Thoracic aorta (tissue), 2 donors: Measurements from ENCODE around the gene DPYD. TPM values are rescaled to one million over a fixed set of nuclear protein-coding genes. Genes with fewer than 3 reads are reported as not detected.

ENCODE experiments used
- ATAC-seq: fragments of 150-250 bp; one replicate; pipeline ENCODE4 v1.8.0; 2017; ENCODE audit warnings: low read depth; ENCODE audit not compliant: insufficient number of reproducible peaks, low FRiP score
- DNase-seq: peaks from one replicate; pipeline ENCODE4 v3.0.0-alpha.2; 2020; ENCODE audit warnings: low spot score
- H3K27ac ChIP-seq, 2 donors: fragments of 200-600 bp; sonication (generic); 1 replicate in 1 of 2; 2 replicates in 1 of 2; pipeline ENCODE4 v1.5.1; 2016; ENCODE audit warnings: mild to moderate bottlenecking in 2 of 2, moderate library complexity in 2 of 2
- H3K27me3 ChIP-seq: fragments of 200-600 bp; sonication (generic); replicated peaks from 2 replicates; pipeline ENCODE4 v1.6.0; 2016; ENCODE audit warnings: mild to moderate bottlenecking; ENCODE audit not compliant: insufficient read depth
- H3K36me3 ChIP-seq: fragments of 200-600 bp; sonication (generic); one replicate; pipeline ENCODE4 v1.5.1; 2016
- H3K4me1 ChIP-seq, 2 donors: fragments of 200-600 bp; sonication (generic); 1 replicate in 1 of 2; 2 replicates in 1 of 2; pipeline versions ENCODE4 v1.5.1 to v1.6.0; 2016; ENCODE audit warnings: low read depth in 2 of 2, mild to moderate bottlenecking in 1 of 2; ENCODE audit not compliant: control insufficient read depth in 1 of 2
- H3K4me3 ChIP-seq: fragments of 200-600 bp; sonication (generic); 2 replicates; pipeline ENCODE4 v1.5.1; 2016; ENCODE audit warnings: mild to moderate bottlenecking
- H3K9me3 ChIP-seq: fragments of 200-600 bp; sonication (generic); 2 replicates; pipeline ENCODE4 v1.5.1; 2016
- total RNA-seq, 2 donors: library from RNA; depleted of rRNA; stranded (reverse); fragments of >200 nt; gene quantifications; one replicate each; pipeline versions ENCODE4 v1.1.0 to v1.2.3, GENCODE V29; 2016
- TF ChIP-seq, protein P1 (sequence below): fragments of 200-600 bp; sonication (generic); IDR thresholded peaks from one replicate; pipeline ENCODE4 v1.5.1; 2019; ENCODE audit warnings: antibody characterized with exemption

DPYD gene
- total RNA-seq, 2 donors from 2014 or later = 29.1 to 44.2 TPM

DNA sequence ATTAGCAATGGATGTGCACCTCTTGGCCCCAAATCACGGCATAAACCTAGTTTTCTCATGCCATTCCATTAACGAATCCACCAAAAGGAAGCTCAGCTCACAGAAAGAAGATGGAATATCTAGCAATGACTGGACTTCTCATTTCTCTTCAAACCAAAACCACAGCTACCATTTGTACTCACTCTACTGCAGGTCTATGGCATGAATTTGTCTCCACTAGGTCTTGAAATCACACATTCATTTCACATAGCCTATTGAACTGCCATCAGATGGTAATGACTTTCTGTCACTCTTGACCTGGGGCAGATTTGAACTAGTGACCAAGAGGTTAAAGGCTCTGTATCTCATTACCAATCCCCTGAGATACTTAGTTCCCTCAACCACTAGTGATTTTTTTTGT is 382.7 kb downstream of the DPYD start:
- no peak for ATAC-seq
- Histone ChIP-seq H3K4me1 (no peaks in the 10 kb centered on the region), H3K9me3 (no peaks in the 10 kb centered on the region), H3K27me3 (no peaks in the 10 kb centered on the region), H3K36me3 (no peaks in the 10 kb centered on the region), H3K4me3 (no peak overlapping the region), H3K27ac (no peak overlapping the region)
- TF ChIP-seq, protein P1, sequence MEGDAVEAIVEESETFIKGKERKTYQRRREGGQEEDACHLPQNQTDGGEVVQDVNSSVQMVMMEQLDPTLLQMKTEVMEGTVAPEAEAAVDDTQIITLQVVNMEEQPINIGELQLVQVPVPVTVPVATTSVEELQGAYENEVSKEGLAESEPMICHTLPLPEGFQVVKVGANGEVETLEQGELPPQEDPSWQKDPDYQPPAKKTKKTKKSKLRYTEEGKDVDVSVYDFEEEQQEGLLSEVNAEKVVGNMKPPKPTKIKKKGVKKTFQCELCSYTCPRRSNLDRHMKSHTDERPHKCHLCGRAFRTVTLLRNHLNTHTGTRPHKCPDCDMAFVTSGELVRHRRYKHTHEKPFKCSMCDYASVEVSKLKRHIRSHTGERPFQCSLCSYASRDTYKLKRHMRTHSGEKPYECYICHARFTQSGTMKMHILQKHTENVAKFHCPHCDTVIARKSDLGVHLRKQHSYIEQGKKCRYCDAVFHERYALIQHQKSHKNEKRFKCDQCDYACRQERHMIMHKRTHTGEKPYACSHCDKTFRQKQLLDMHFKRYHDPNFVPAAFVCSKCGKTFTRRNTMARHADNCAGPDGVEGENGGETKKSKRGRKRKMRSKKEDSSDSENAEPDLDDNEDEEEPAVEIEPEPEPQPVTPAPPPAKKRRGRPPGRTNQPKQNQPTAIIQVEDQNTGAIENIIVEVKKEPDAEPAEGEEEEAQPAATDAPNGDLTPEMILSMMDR = no peak
- DNase-seq = no peak

DNA sequence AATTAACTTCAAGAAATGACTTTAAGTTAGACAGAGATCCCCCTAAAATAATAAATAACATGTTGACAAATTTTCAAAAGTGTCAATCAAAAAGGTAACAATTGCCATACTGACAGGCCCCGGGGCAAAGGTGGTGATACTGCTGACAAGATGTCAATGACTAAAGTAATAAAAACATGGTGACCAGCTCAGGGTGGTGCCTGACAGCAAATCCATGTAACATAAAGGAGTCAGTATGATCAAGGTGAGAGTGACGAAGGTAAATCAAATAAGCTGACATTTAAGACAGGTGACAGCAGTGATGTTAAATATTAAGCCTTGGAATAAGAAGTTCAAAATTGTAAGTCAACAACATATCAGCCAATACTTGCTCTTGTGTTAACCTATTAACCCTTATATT is 387.5 kb downstream of the DPYD start:
- ATAC-seq = no peak
- TF ChIP-seq, protein P1 = no peak
- Histone ChIP-seq H3K4me3 (no peak overlapping the region), H3K36me3 (no peaks in the 10 kb centered on the region), H3K4me1 (no peaks in the 10 kb centered on the region), H3K9me3 (no peaks in the 10 kb centered on the region), H3K27me3 (no peaks in the 10 kb centered on the region), H3K27ac (no peak overlapping the region)
- DNase-seq = no peak

DNA sequence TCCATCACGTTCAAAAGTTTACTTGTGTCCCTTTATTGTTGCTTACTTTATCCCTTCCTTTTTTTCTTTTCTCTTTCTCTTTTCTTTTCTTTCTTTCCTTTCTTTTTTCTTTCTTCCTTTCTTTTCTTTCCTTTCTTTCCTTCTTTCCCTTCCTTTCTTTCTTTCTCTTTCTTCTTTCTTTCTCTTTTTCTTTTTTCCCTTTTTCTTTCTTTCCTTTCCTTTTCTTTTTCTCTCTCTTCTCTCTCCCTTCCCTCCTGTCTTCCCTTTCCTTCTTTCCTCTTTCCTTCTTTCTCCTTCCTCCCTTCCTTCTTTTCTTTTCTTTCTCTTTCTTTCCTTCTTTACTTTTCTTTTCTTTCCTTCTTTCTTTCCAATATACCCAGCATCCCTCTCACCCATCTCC is 391.2 kb downstream of the DPYD start:
- TF ChIP-seq, protein P1 = no peak
- DNase-seq (no peak), ATAC-seq (no peak)
- Histone ChIP-seq H3K4me3 (no peak overlapping the region), H3K4me1 (no peaks in the 10 kb centered on the region), H3K36me3 (no peaks in the 10 kb centered on the region), H3K27ac (no peak overlapping the region), H3K9me3 (no peaks in the 10 kb centered on the region), H3K27me3 (no peaks in the 10 kb centered on the region)

DNA sequence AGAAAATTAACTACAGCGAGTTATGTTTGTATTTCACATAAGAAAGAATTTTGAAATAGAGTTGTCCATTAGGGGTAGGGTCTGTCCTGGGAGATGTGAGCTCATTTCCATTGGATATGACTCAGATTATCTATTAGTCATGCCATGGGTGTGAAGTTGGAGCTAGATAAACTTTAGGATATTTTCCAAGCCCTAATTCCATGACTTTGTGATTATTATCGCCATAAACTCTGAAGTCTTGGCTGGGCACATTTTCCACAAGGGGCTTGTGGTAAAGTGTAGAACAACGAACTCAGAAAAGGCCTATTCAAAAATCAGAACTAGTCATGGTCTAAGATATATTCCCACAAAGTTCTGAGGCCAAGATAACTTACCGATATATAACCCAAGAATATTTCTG is 396.6 kb downstream of the DPYD start:
- Histone ChIP-seq H3K4me1 (no peaks in the 10 kb centered on the region), H3K27ac (no peak overlapping the region), H3K4me3 (no peak overlapping the region), H3K36me3 (no peaks in the 10 kb centered on the region), H3K27me3 (no peaks in the 10 kb centered on the region), H3K9me3 (peaks cover 6% of the 10 kb centered on the region)
- ATAC-seq (no peak), DNase-seq (no peak)
- TF ChIP-seq, protein P1 = no peak

DNA sequence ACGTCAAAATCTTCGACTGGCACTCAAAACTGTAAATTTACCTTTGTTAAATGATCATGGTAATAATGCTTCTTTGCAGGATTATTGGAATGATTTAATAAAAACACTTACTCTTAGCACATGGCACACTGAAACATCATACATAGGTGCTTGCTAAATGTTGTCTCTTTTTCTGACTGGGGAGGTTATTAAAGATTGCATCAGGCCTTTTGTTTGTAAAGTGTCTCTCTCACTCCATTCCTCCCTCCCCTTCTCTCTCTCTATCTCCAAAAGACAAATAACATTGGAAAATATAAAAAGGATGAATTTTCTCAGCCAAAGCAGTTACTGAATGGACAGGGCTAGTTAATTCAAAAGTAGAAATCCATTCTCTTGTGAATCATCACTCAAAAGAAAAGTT is 404.2 kb downstream of the DPYD start:
- Histone ChIP-seq H3K36me3 (no peaks in the 10 kb centered on the region), H3K27me3 (no peaks in the 10 kb centered on the region), H3K9me3 (peaks cover 2% of the 10 kb centered on the region), H3K27ac (no peak overlapping the region), H3K4me3 (no peak overlapping the region), H3K4me1 (no peaks in the 10 kb centered on the region)
- TF ChIP-seq, protein P1 = no peak
- DNase-seq (no peak), ATAC-seq (no peak)
